ENCODE measurements around the gene TMEM50B. TPM values are rescaled to one million over a fixed set of nuclear protein-coding genes. Genes with fewer than 3 reads are reported as not detected.

Gene TMEM50B
- total RNA-seq, 1 donor from 2014 or later: 24.9 TPM

DNA sequence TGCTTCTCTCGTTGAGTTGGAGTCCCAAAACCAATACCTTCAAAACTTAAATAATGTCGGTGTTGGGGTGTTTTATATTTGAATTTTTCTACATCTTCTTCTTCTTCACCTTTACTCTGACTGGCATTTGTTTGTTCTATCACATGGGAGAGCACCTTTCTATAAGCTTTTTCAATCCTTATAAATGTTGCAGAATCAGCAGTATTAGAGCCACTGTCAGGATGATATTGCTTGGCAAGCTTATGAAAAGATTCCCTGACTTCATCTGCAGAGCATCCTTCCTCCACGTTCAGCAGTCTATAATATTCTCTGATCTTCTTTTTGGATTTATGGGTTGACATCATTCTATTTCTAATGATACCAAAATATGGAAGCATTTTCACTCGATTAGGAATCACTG is 9.2 kb upstream of the TMEM50B start:
- Histone ChIP-seq H3K9me3 (no peaks in the 10 kb centered on the region), H3K4me1 (no peaks in the 10 kb centered on the region), H3K36me3 (no peaks in the 10 kb centered on the region), H3K27me3 (no peaks in the 10 kb centered on the region), H3K4me3 (no peak overlapping the region), H3K27ac (no peak overlapping the region)
- intact Hi-C loops (cut with DNase I): no loop called here
- DNase-seq (ENCODE audit: low spot score in 2 of 2): no peak
- TF ChIP-seq, protein P1, sequence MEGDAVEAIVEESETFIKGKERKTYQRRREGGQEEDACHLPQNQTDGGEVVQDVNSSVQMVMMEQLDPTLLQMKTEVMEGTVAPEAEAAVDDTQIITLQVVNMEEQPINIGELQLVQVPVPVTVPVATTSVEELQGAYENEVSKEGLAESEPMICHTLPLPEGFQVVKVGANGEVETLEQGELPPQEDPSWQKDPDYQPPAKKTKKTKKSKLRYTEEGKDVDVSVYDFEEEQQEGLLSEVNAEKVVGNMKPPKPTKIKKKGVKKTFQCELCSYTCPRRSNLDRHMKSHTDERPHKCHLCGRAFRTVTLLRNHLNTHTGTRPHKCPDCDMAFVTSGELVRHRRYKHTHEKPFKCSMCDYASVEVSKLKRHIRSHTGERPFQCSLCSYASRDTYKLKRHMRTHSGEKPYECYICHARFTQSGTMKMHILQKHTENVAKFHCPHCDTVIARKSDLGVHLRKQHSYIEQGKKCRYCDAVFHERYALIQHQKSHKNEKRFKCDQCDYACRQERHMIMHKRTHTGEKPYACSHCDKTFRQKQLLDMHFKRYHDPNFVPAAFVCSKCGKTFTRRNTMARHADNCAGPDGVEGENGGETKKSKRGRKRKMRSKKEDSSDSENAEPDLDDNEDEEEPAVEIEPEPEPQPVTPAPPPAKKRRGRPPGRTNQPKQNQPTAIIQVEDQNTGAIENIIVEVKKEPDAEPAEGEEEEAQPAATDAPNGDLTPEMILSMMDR (IDR thresholded peaks at IDR 0.05): no peak

DNA sequence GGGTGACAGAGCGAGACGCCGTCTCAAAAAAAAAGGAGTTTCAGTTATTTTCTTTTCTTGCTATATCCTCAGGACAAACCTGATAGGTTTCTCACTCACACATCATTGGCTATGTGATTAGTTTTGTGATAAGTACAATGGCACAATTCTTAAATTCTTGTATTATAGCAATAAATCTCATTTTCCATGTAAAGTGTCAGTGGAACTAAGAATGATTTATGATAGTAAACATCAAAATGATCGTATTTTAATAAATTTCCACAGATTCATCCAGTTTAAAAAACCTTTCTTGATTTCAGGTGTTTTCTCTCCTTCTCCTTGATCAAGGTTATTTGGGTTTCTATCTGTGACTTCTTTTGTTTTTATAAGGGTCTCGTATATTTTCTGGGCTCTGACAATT is 8.2 kb upstream of the TMEM50B start:
- Histone ChIP-seq H3K36me3 (no peaks in the 10 kb centered on the region), H3K27ac (no peak overlapping the region), H3K9me3 (no peaks in the 10 kb centered on the region), H3K4me3 (no peak overlapping the region), H3K27me3 (no peaks in the 10 kb centered on the region), H3K4me1 (no peaks in the 10 kb centered on the region)
- intact Hi-C loops (cut with DNase I): no loop called here
- DNase-seq (ENCODE audit: low spot score in 2 of 2): no peak
- TF ChIP-seq, protein P1 (IDR thresholded peaks at IDR 0.05): no peak

DNA sequence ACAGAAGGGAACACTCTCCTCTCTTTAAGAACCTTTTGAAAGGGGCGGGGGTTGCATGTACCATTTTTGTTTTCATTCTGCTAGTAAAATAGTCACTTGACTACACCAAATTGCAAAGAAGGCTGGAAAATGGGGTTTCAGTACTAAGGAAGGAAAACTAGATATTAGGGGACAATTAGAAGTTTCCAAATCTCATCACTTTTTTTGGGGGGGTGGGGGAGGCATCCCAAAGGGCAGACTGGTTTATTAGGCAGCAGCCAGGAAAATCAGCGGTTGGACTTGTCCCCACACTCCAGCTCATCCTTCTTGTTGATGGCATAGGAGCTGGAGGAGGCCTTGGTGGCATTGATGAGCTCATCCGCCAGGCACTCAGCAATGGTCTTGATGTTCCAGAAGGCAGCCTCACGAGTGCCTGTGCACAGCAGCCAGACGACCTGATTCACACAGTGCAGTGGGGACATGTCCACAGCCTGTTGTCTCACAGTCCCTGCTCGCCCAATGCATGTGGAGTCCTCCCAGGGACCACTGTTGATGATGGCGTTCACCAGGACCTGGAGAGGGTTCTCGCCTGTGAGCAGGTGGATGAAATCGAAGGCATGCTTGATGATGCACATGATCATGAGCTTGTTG is 1.7 kb upstream of the TMEM50B start:
- no peak for DNase-seq (ENCODE audit: low spot score in 2 of 2)
- H3K27me3 ChIP-seq: no peaks in the 10 kb centered on the region
- H3K9me3 ChIP-seq: no peaks in the 10 kb centered on the region
- intact Hi-C loops (cut with DNase I): no loop called here
- no peak overlapping the region for H3K27ac ChIP-seq
- TF ChIP-seq, protein P1 (IDR thresholded peaks at IDR 0.05): no peak
- no peak overlapping the region for H3K4me3 ChIP-seq
- peaks cover 5 to 15% of the 10 kb centered on the region in 2 donors for H3K4me1 ChIP-seq
- H3K36me3 ChIP-seq: no peaks in the 10 kb centered on the region

DNA sequence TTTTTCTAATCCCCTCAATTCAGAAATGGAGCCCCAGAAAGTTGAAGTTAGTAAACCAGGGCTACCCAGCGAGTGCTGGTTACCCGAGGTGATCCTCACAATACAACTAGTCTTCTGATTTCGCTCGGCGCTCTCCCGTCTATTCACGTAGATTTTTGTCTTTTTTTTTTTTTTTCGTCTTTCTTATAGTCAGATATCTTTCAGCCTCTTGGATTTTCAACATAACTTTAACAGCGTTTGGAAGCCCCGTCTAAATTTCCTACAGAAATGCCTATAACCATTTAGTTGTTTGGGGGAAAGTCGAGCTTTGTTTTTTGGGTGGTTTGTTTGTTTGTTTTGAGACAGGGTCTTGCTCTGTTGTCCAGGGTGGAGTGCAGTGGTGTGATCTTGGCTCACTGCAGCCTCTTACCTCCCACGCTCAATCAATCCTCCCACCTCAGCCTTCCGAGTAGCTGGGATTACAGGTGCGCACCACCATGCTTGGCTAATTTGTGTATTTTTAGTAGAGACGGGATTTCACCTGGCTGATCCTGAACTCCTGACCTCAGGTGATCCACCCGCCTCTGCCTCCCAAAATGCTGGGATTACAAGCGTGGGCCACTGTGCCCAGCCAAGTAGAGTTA is 818 bp upstream of the TMEM50B start:
- H3K36me3 ChIP-seq: no peaks in the 10 kb centered on the region
- TF ChIP-seq, protein P1 (IDR thresholded peaks at IDR 0.05): no peak
- DNase-seq (ENCODE audit: low spot score in 2 of 2): no peak
- peaks cover 5 to 15% of the 10 kb centered on the region in 2 donors for H3K4me1 ChIP-seq
- H3K4me3 ChIP-seq: peak overlapping the region; percentile 80 to 81
- intact Hi-C loops (cut with DNase I): loop anchor here (1.0 kb wide), 1 partner anchor 62 kb away; the partner anchor contains the start of gene GART
- H3K27ac ChIP-seq: peak overlapping the region; percentile 94 to 95
- no peaks in the 10 kb centered on the region for H3K9me3 ChIP-seq
- no peaks in the 10 kb centered on the region for H3K27me3 ChIP-seq

DNA sequence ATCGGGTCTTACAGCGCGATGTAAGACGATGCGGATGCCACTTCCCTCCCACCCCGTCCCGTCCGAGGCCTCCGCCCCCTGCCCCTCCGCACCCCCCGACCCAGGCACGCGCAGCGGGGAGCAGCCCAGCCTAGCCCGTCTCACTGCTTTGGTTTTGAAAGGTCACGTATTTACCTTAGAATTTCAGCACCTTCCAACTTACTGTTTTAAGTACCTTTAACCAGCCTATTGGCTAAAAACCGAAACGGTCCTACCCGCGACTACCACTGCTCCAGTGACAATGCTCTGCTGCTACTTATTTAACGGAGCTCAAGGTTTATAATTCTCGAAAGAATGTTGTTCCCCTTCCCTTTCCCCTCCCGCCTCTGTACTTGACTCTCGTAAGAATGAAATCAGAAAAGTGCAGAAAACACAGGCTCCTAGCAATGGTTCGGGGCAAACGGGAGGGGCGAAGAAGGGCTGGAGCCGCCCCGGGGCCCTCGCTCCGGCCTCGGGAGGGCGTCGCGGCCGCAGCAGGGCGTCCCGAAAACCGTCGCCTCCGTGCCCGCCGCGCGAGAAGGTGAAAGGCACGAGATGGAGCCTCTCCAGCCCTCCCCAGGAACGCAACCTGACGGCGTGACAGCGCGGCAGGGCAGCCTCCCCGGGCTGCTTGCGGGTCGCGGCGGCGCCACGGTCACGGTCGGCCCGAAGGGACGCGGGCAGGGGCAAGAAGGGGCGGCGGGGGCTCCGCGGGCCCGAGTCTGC is 667 bp downstream of the TMEM50B start:
- intact Hi-C loops (cut with DNase I): loop anchor here (1.0 kb wide), 1 partner anchor 12 kb away; the partner anchor contains the start of gene DNAJC28
- Histone ChIP-seq H3K9me3 (no peaks in the 10 kb centered on the region), H3K27me3 (no peaks in the 10 kb centered on the region), H3K36me3 (no peaks in the 10 kb centered on the region), H3K4me1 (peaks cover 5 to 15% of the 10 kb centered on the region in 2 donors), H3K27ac (peak overlapping the region; percentile 94 to 95), H3K4me3 (peak overlapping the region; percentile 80 to 81)
- DNase-seq (ENCODE audit: low spot score in 2 of 2): no peak
- TF ChIP-seq, protein P1 (IDR thresholded peaks at IDR 0.05): no peak
